ENCODE measurements around the gene ANKRD7.
A peak's percentile ranks its signal among the peaks of the same experiment; 100 is the strongest.

- no peak for TF ChIP-seq CTCF (IDR thresholded peaks at IDR 0.05)
- peak; percentile 24 to 70 (median 67) for TF ChIP-seq POLR2A (IDR thresholded peaks at IDR 0.05)
Observed at GRCh38 chr7:118214051-118214832, 10.3 kb upstream of the ANKRD7 start.
